ENCODE results near the gene KRTAP10-3. TPM values are rescaled to one million over a fixed set of nuclear protein-coding genes. Genes with fewer than 3 reads are reported as not detected.
A peak's percentile ranks its signal among the peaks of the same experiment; 100 is the strongest.
"Not testable (repeated sequence)": the region's sequence is repeated elsewhere in the genome, so short reads cannot be mapped to it uniquely, and the experiment has no call there.

The KRTAP10-3 gene
- total RNA-seq, 1 donor from 2014 or later, result not detected

GRCh38 chr21:44590311-44590721, 31.7 kb upstream of the KRTAP10-3 start:
- DNase-seq, result no peak

- DNase-seq, result no peak
Observed at GRCh38 chr21:44589586-44590305, 31.2 kb upstream of the KRTAP10-3 start.

GRCh38 chr21:44589094-44589493, 30.5 kb upstream of the KRTAP10-3 start:
- DNase-seq, result no peak

- DNase-seq, result no peak
Observed at GRCh38 chr21:44585892-44586291, 27.3 kb upstream of the KRTAP10-3 start.

- peak; percentile 9 for DNase-seq
Observed at GRCh38 chr21:44583800-44584147, 25.2 kb upstream of the KRTAP10-3 start.

- DNase-seq, result peak; percentile 80
Observed at GRCh38 chr21:44583089-44583799, 24.6 kb upstream of the KRTAP10-3 start.

GRCh38 chr21:44582055-44582454, 23.5 kb upstream of the KRTAP10-3 start:
- DNase-seq, result no peak

GRCh38 chr21:44581158-44581557, 22.6 kb upstream of the KRTAP10-3 start:
- no peak for DNase-seq

GRCh38 chr21:44580231-44580821, 21.7 kb upstream of the KRTAP10-3 start, which contains the start of gene KRTAP10-5:
Gene KRTAP10-5 (minus strand): TSS chr21:44580604. CDS start chr21:44580578, 26 bp downstream.
- not testable (repeated sequence) for DNase-seq

- no peak for DNase-seq
Observed at GRCh38 chr21:44579833-44580144, 21.2 kb upstream of the KRTAP10-3 start.

GRCh38 chr21:44579056-44579832, 20.6 kb upstream of the KRTAP10-3 start:
- DNase-seq, result no peak

GRCh38 chr21:44578371-44579055, 19.9 kb upstream of the KRTAP10-3 start:
- no peak for DNase-seq

- DNase-seq, result no peak
Observed at GRCh38 chr21:44576025-44576420, 17.4 kb upstream of the KRTAP10-3 start.

GRCh38 chr21:44575307-44576024, 16.9 kb upstream of the KRTAP10-3 start:
- no peak for DNase-seq

- DNase-seq, result no peak
Observed at GRCh38 chr21:44574457-44575306, 16.1 kb upstream of the KRTAP10-3 start.

GRCh38 chr21:44573630-44574456, 15.2 kb upstream of the KRTAP10-3 start, which contains the start of gene KRTAP10-4:
Gene KRTAP10-4 (plus strand): TSS chr21:44573729. CDS start chr21:44573759, 30 bp downstream.
- DNase-seq, result not testable (repeated sequence)

- no peak for DNase-seq
Observed at GRCh38 chr21:44572959-44573583, 14.5 kb upstream of the KRTAP10-3 start.

GRCh38 chr21:44571844-44572782, 13.5 kb upstream of the KRTAP10-3 start:
- no peak for DNase-seq

Measured in tongue (tissue), 2 donors.